ENCODE data around the gene UPB1.

GRCh38 chr22:24455039-24455438, 40.1 kb upstream of the UPB1 start:
- TF ChIP-seq POLR2A (IDR thresholded peaks at IDR 0.05) (no peak), CTCF (IDR thresholded peaks at IDR 0.05) (no peak)
